PC-9 (cell line): ENCODE results near the gene MRPL43. TPM values are rescaled to one million over a fixed set of nuclear protein-coding genes. Genes with fewer than 3 reads are reported as not detected.

Experiments used
- BruUV-seq: library from RNA; stranded (reverse); fragments of 400-500 nt; replicated peaks from 2 replicates; lab custom pipeline; 2021; lab: Mats Ljungman, UMichigan
- CTCF ChIA-PET: fragments of 300-600 bp; sonication (Branson Sonifier 250); formaldehyde crosslinking; loops from one replicate; lab custom pipeline; 2022; ENCODE audit warnings: antibody characterized with exemption; lab: Charles Lee
- POLR2A ChIA-PET: fragments of 300-600 bp; sonication (Branson Sonifier 250); formaldehyde crosslinking; loops from one replicate; lab custom pipeline; 2022; ENCODE audit warnings: antibody characterized with exemption; ENCODE audit not compliant: unreplicated experiment; lab: Charles Lee
- DNase-seq, 2 experiments: peaks; one replicate each; pipeline versions ENCODE4 v3.0.0 to v3.0.0-alpha.2; 2015 to 2022; ENCODE audit warnings: mixed read lengths in 1 of 2
- H2AFZ ChIP-seq: fragments of 200-600 bp; sonication (generic); 2 replicates; pipeline ENCODE4 v1.8.1; 2017; ENCODE audit warnings: antibody characterized with exemption
- H3F3A ChIP-seq: fragments of 200-600 bp; sonication (generic); 2 replicates; pipeline ENCODE4 v1.8.1; 2017; ENCODE audit warnings: antibody characterized with exemption, mild to moderate bottlenecking, low read depth; ENCODE audit not compliant: insufficient read depth
- H3K27ac ChIP-seq: fragments of 200-600 bp; sonication (generic); 2 replicates; pipeline ENCODE4 v1.6.1; 2016; ENCODE audit warnings: mixed run types
- H3K27me3 ChIP-seq: fragments of 200-600 bp; sonication (generic); 2 replicates; pipeline ENCODE4 v1.6.1; 2016; ENCODE audit warnings: low read depth, mixed run types; ENCODE audit not compliant: insufficient read depth
- H3K36me3 ChIP-seq: fragments of 200-600 bp; sonication (generic); 2 replicates; pipeline ENCODE4 v1.6.1; 2016; ENCODE audit warnings: low read depth, mixed run types
- H3K4me1 ChIP-seq: fragments of 200-600 bp; sonication (generic); replicated peaks from 2 replicates; pipeline ENCODE4 v1.6.1; 2016; ENCODE audit warnings: mixed run types; ENCODE audit not compliant: insufficient read depth
- H3K4me2 ChIP-seq: fragments of 200-600 bp; sonication (generic); 2 replicates; pipeline ENCODE4 v1.6.1; 2017; ENCODE audit warnings: mixed run types
- H3K4me3 ChIP-seq: fragments of 200-600 bp; sonication (generic); 2 replicates; pipeline ENCODE4 v1.6.1; 2016; ENCODE audit warnings: mixed run types
- H3K79me2 ChIP-seq: fragments of 200-600 bp; sonication (generic); 2 replicates; pipeline ENCODE4 v1.6.1; 2017; ENCODE audit warnings: low read depth, mixed run types
- H3K9me2 ChIP-seq: fragments of 200-600 bp; sonication (generic); 2 replicates; pipeline ENCODE4 v1.8.1; 2017; ENCODE audit warnings: mild to moderate bottlenecking; ENCODE audit not compliant: insufficient read depth
- H3K9me3 ChIP-seq: fragments of 200-600 bp; sonication (generic); 2 replicates; pipeline ENCODE4 v1.8.1; 2016; ENCODE audit warnings: low read depth; ENCODE audit not compliant: insufficient read depth
- H4K20me1 ChIP-seq: fragments of 200-600 bp; sonication (generic); 2 replicates; pipeline ENCODE4 v1.8.1; 2017; ENCODE audit not compliant: insufficient read depth
- EZH2 ChIP-seq: fragments of 200-600 bp; sonication (generic); IDR thresholded peaks from 2 replicates; pipeline ENCODE4 v1.8.0; 2017; ENCODE audit warnings: antibody characterized with exemption, low read depth
- intact Hi-C: fragments of 100-400 bp; cut with micrococcal nuclease; formaldehyde crosslinking; loops from one replicate; pipeline ENCODE4 v1.10.0; 2022; ENCODE audit not compliant: unreplicated experiment
- total RNA-seq: library from RNA; stranded (reverse); gene quantifications from 2 replicates; pipeline ENCODE4 v1.2.3, GENCODE V29; 2021
- TF ChIP-seq, protein P1 (sequence below): fragments of 200-600 bp; sonication (generic); conservative IDR thresholded peaks from 2 replicates; pipeline ENCODE4 v1.6.1; 2017; ENCODE audit warnings: mixed run types, antibody characterized with exemption, mild to moderate bottlenecking, moderate library complexity

MRPL43 gene
- total RNA-seq, 1 experiment from 2014 or later = 45.7 TPM

DNA sequence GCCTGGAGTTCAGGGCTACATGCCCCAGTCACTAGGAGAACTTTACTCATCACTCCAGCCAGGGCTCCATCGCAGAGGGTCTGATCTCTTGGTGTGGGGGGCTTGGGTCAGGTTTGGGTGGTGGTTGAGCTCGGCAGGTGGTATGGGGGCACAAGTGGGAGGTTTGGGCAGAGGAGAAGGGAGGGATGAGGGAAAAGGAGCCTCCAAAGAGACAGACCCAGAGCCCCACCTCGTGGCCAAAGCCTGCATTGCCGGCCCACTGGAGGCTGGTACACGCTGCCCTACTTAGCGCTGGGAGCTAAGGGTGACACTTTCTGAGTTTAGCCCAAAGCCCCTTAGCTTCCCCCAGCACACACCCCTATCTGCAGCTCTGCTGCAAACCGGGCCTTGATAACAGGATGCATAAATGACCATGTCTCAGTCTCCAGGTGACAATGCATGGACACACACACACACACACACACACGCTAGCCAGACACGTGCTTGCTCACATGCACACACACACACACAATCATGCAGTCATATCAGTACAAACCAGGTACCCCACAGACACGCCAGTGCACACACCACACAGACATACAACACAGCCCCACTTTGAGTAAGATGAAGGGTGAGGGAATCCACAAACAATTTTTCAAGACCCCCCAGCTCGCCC lies 27.1 kb upstream of the MRPL43 start:
- no peaks in the 10 kb centered on the region for H3K9me2 ChIP-seq
- no peak for TF ChIP-seq EZH2
- TF ChIP-seq, protein P1, sequence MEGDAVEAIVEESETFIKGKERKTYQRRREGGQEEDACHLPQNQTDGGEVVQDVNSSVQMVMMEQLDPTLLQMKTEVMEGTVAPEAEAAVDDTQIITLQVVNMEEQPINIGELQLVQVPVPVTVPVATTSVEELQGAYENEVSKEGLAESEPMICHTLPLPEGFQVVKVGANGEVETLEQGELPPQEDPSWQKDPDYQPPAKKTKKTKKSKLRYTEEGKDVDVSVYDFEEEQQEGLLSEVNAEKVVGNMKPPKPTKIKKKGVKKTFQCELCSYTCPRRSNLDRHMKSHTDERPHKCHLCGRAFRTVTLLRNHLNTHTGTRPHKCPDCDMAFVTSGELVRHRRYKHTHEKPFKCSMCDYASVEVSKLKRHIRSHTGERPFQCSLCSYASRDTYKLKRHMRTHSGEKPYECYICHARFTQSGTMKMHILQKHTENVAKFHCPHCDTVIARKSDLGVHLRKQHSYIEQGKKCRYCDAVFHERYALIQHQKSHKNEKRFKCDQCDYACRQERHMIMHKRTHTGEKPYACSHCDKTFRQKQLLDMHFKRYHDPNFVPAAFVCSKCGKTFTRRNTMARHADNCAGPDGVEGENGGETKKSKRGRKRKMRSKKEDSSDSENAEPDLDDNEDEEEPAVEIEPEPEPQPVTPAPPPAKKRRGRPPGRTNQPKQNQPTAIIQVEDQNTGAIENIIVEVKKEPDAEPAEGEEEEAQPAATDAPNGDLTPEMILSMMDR = peak; percentile 76
- no peak overlapping the region for H3K4me2 ChIP-seq
- peaks cover 13% of the 10 kb centered on the region; the same call in 1 of the 2 replicates for H3F3A ChIP-seq
- no peak overlapping the region for H3K4me3 ChIP-seq
- ChIA-PET POLR2A (interaction anchor here (0.7 kb wide), 1 partner anchor 84 kb away, joined by 3 read pairs; no protein-coding TSS in a partner anchor), CTCF (interaction anchor here (0.6 to 1.0 kb wide), 4 partner anchors 16 to 52 kb away, joined by 3 to 6 read pairs (median 4); partner anchors contain the start of genes PDZD7 and SFXN3)
- DNase-seq = peak in 1 of 2 experiments; percentile 70
- H3K36me3 ChIP-seq = no peaks in the 10 kb centered on the region
- no peak overlapping the region for H2AFZ ChIP-seq
- peaks cover 5% of the 10 kb centered on the region for H3K4me1 ChIP-seq
- no peaks in the 10 kb centered on the region for H4K20me1 ChIP-seq
- no peaks in the 10 kb centered on the region for H3K9me3 ChIP-seq
- H3K27me3 ChIP-seq = no peaks in the 10 kb centered on the region
- intact Hi-C loops = loop anchor here (1.0 to 10.0 kb wide), 4 partner anchors 20 to 580 kb away; no protein-coding TSS in a partner anchor
- no peak overlapping the region for H3K27ac ChIP-seq
- H3K79me2 ChIP-seq = no peaks in the 10 kb centered on the region
- no TSS peak for BruUV-seq

DNA sequence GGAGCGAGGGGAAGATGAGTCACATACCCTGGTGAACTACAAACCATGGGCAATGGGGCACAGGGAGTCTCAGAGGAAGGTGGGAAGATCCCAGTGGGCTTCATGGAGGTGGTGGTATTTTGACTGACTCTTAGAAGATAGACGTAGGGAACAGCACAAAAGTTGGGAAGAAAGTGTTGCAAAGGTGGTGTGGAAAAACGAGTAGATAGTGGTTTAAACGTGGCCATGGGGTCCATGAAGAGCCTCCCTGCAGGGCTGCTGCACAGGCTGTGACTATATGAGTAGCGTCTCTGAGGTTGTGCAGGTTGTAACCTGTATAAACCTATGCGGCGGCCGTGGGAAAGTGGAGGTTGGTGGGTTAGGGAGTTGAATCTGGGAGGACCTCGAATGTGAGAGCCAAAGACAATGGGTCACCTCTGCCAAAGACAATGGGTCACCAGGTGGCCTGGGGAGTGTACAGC lies 26.1 kb upstream of the MRPL43 start:
- no peak for DNase-seq
- intact Hi-C loops = loop anchor here (1.0 to 10.0 kb wide), 4 partner anchors 12 to 579 kb away; no protein-coding TSS in a partner anchor
- ChIA-PET CTCF (interaction anchor here (0.6 kb wide), 1 partner anchor 54 kb away, joined by 6 read pairs; no protein-coding TSS in a partner anchor), POLR2A (interaction anchor here (0.6 kb wide), 1 partner anchor 495 kb away, joined by 5 read pairs; no protein-coding TSS in a partner anchor)
- H4K20me1 ChIP-seq = no peaks in the 10 kb centered on the region
- H3K9me2 ChIP-seq = no peaks in the 10 kb centered on the region
- no peaks in the 10 kb centered on the region for H3K36me3 ChIP-seq
- H3K9me3 ChIP-seq = no peaks in the 10 kb centered on the region
- peaks cover 13% of the 10 kb centered on the region; the same call in 1 of the 2 replicates for H3F3A ChIP-seq
- TF ChIP-seq EZH2 = no peak
- TF ChIP-seq, protein P1 = no peak
- H3K4me1 ChIP-seq = peaks cover 5% of the 10 kb centered on the region
- H3K27ac ChIP-seq = no peak overlapping the region
- H3K4me3 ChIP-seq = no peak overlapping the region
- no peak overlapping the region for H2AFZ ChIP-seq
- 0 out of 2 replicates have a peak overlapping the region, but pooled peaks have one; percentile 6 for H3K4me2 ChIP-seq
- no peaks in the 10 kb centered on the region for H3K79me2 ChIP-seq
- H3K27me3 ChIP-seq = no peaks in the 10 kb centered on the region
- BruUV-seq = no TSS peak

DNA sequence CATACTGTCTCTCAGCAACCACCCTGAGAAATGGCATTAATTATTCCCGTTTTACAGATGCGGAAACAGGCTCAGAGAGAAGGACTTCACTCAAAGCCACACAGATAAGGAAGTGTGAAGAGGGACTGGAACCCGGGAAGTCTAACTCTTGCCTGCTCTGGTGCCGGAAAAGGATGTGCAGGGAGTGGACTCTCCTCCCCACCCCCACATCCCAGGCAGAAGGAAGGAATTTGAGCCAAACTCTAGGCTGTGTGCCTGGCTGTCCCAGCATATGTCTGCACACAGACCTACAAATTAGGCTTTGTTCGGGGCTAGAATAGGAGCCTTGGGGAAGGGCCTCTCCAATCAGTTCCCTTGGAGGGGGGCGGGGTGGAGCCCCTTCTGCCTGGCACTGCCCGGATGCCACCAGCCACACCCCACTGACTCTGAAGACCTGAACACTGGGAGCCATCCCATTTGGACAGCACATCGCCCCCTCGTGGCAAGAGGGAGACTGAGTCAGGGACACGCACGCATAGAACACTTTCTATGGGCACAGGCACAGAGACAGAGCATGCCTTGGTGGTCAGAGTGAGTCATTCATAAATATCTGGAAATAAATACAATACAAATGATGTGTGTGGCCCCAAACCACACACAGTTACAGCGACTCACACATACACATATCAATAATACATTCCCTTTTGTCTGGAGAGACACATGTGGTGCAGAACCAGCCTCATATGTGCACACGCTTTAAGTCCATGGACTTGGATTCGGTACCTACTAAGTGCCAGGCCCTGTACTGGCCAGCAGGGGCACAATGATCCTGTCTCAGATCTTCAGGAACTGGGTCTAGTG lies 25.4 kb upstream of the MRPL43 start:
- H3K9me3 ChIP-seq = no peaks in the 10 kb centered on the region
- H3K4me3 ChIP-seq = no peak overlapping the region
- H3K27me3 ChIP-seq = no peaks in the 10 kb centered on the region
- no peaks in the 10 kb centered on the region for H4K20me1 ChIP-seq
- peaks cover 13% of the 10 kb centered on the region; the same call in 1 of the 2 replicates for H3F3A ChIP-seq
- H3K36me3 ChIP-seq = no peaks in the 10 kb centered on the region
- CTCF ChIA-PET = no interaction called here
- no peak overlapping the region for H3K27ac ChIP-seq
- H2AFZ ChIP-seq = no peak overlapping the region
- intact Hi-C loops = loop anchor here (1.0 to 10.0 kb wide), 4 partner anchors 11 to 578 kb away; no protein-coding TSS in a partner anchor
- BruUV-seq = no TSS peak
- 0 out of 2 replicates have a peak overlapping the region, but pooled peaks have one; percentile 6 for H3K4me2 ChIP-seq
- POLR2A ChIA-PET = no interaction called here
- TF ChIP-seq EZH2 = no peak
- TF ChIP-seq, protein P1 = peak; percentile 78
- H3K9me2 ChIP-seq = no peaks in the 10 kb centered on the region
- no peaks in the 10 kb centered on the region for H3K79me2 ChIP-seq
- DNase-seq = peak; percentile 67 to 76
- H3K4me1 ChIP-seq = peaks cover 5% of the 10 kb centered on the region
